ENCODE measurements around the gene BPIFA1.

GRCh38 chr20:33262658-33263065 is 26.9 kb downstream of the BPIFA1 start:
- peak; percentile 65 for TF ChIP-seq CTCF (IDR thresholded peaks at IDR 0.05; ENCODE audit: borderline replicate concordance, extremely low read depth, low read length, poor library complexity, severe bottlenecking)
- no peak for TF ChIP-seq EZH2 (IDR thresholded peaks at IDR 0.05; ENCODE audit: borderline replicate concordance, low read depth, low read length, severe bottlenecking)

Measured in DND-41 (cell line).